GM23338 (cell line): ENCODE measurements around the gene IKBIP. TPM values are rescaled to one million over a fixed set of nuclear protein-coding genes. Genes with fewer than 3 reads are reported as not detected.

Experiments used
- ATAC-seq: fragments of 200-7000 bp; cut with Tn5 transposase; 3 replicates; pipeline ENCODE4 v1.9.1; 2020
- DNase-seq: peaks from one replicate; pipeline ENCODE4 v3.0.0-alpha.2; 2015; ENCODE audit warnings: low spot score
- H2AFZ ChIP-seq: fragments of 200-600 bp; sonication (generic); 2 replicates; pipeline ENCODE4 v1.8.0; 2016; ENCODE audit warnings: antibody characterized with exemption, mild to moderate bottlenecking, moderate library complexity
- H3F3A ChIP-seq: fragments of 200-600 bp; sonication (generic); replicated peaks from 2 replicates; pipeline ENCODE4 v1.8.0; 2017; ENCODE audit warnings: antibody characterized with exemption, mixed run types, low read depth
- H3K27ac ChIP-seq: fragments of 200-600 bp; sonication (generic); 2 replicates; pipeline ENCODE4 v1.6.1; 2016; ENCODE audit warnings: low read depth
- H3K27me3 ChIP-seq: fragments of 200-600 bp; sonication (generic); 2 replicates; pipeline ENCODE4 v1.8.0; 2016; ENCODE audit warnings: mild to moderate bottlenecking, mixed run types, moderate library complexity; ENCODE audit not compliant: insufficient read depth
- H3K36me3 ChIP-seq: fragments of 200-600 bp; sonication (generic); 2 replicates; pipeline ENCODE4 v1.8.0; 2016; ENCODE audit warnings: mild to moderate bottlenecking; ENCODE audit not compliant: insufficient read depth
- H3K4me1 ChIP-seq: fragments of 200-600 bp; sonication (generic); 2 replicates; pipeline ENCODE4 v1.8.0; 2016; ENCODE audit warnings: mild to moderate bottlenecking, moderate library complexity; ENCODE audit not compliant: insufficient read depth
- H3K4me2 ChIP-seq: fragments of 200-600 bp; sonication (generic); 2 replicates; pipeline ENCODE4 v1.7.1; 2017; ENCODE audit warnings: mixed run types
- H3K4me3 ChIP-seq: fragments of 200-600 bp; sonication (generic); 2 replicates; pipeline ENCODE4 v1.6.1; 2016; ENCODE audit warnings: mixed run types
- H3K79me2 ChIP-seq: fragments of 200-600 bp; sonication (generic); replicated peaks from 2 replicates; pipeline ENCODE4 v1.8.0; 2017; ENCODE audit warnings: mild to moderate bottlenecking; ENCODE audit not compliant: insufficient read depth
- H3K9me2 ChIP-seq: fragments of 200-600 bp; sonication (generic); 2 replicates; pipeline ENCODE4 v1.8.0; 2017; ENCODE audit not compliant: insufficient read depth
- H4K20me1 ChIP-seq: fragments of 200-600 bp; sonication (generic); replicated peaks from 2 replicates; pipeline ENCODE4 v1.8.0; 2017; ENCODE audit warnings: mild to moderate bottlenecking; ENCODE audit not compliant: insufficient read depth
- H3K27ac Mint-ChIP-seq: 2 replicates; pipeline ENCODE4 v1.8.0; 2020; ENCODE audit warnings: inconsistent platforms, mild to moderate bottlenecking, moderate library complexity, mixed read lengths
- H3K27me3 Mint-ChIP-seq: 3 replicates; pipeline ENCODE4 v1.8.0; 2022; ENCODE audit warnings: low read depth, mild to moderate bottlenecking, moderate library complexity, mixed read lengths, inconsistent platforms; ENCODE audit not compliant: insufficient read depth, poor library complexity
- H3K36me3 Mint-ChIP-seq: 3 replicates; pipeline ENCODE4 v1.8.0; 2021; ENCODE audit warnings: low read depth, mild to moderate bottlenecking, inconsistent platforms, moderate library complexity, mixed read lengths
- H3K4me1 Mint-ChIP-seq: 3 replicates; pipeline ENCODE4 v1.8.0; 2020; ENCODE audit warnings: mild to moderate bottlenecking, inconsistent platforms, mixed read lengths
- H3K4me3 Mint-ChIP-seq: 3 replicates; pipeline ENCODE4 v1.8.0; 2021; ENCODE audit warnings: moderate library complexity, mild to moderate bottlenecking, inconsistent platforms, mixed read lengths
- H3K9me3 Mint-ChIP-seq: 3 replicates; pipeline ENCODE4 v1.8.0; 2020; ENCODE audit warnings: moderate library complexity, mild to moderate bottlenecking, inconsistent platforms, mixed read lengths
- EZH2 ChIP-seq: fragments of 200-600 bp; sonication (generic); IDR thresholded peaks from one replicate; pipeline ENCODE4 v1.8.0; 2017; ENCODE audit warnings: antibody characterized with exemption, mild to moderate bottlenecking, low read depth; ENCODE audit not compliant: unreplicated experiment
- EZH2phosphoT487 ChIP-seq: fragments of 200-600 bp; sonication (generic); IDR thresholded peaks from one replicate; pipeline ENCODE4 v1.8.1; 2018; ENCODE audit warnings: antibody characterized with exemption; ENCODE audit not compliant: unreplicated experiment
- JUNB ChIP-seq: IDR thresholded peaks from one replicate; pipeline ENCODE4 v1.6.1; 2016; ENCODE audit warnings: antibody characterized with exemption; ENCODE audit not compliant: unreplicated experiment
- NANOG ChIP-seq: IDR thresholded peaks from 2 replicates; pipeline ENCODE4 v1.6.1; 2016; ENCODE audit warnings: antibody characterized with exemption, borderline replicate concordance
- ZNF114 ChIP-seq: fragments of 250-450 bp; sonication (Bioruptor Pico); IDR thresholded peaks from 2 replicates; pipeline ENCODE4 v1.5.0; 2020; ENCODE audit warnings: mild to moderate bottlenecking, moderate library complexity
- ZNF331 ChIP-seq: fragments of 250-450 bp; sonication (Bioruptor Pico); IDR thresholded peaks from 2 replicates; pipeline ENCODE4 v1.5.0; 2020; ENCODE audit warnings: low read depth, mild to moderate bottlenecking, moderate library complexity
- ZNF462 ChIP-seq: fragments of 250-450 bp; sonication (Bioruptor Pico); IDR thresholded peaks from 2 replicates; pipeline ENCODE4 v1.5.0; 2020; ENCODE audit warnings: mild to moderate bottlenecking, moderate library complexity
- polyA plus RNA-seq: library from polyadenylated mRNA; unstranded; fragments of >200 nt; fragmentation: Nextera tagmentation; extraction: Ambion mirVana; gene quantifications from 2 replicates; pipeline ENCODE4 v1.2.1, GENCODE V29; 2016
- total RNA-seq: library from RNA; depleted of rRNA; stranded (reverse); fragments of >200 nt; shearing (Covaris generic); gene quantifications from 2 replicates; pipeline ENCODE4 v1.2.3, GENCODE V29; 2014
- TF ChIP-seq, protein P1 (sequence below): IDR thresholded peaks from 2 replicates; pipeline ENCODE4 v1.6.1; 2016; ENCODE audit warnings: antibody characterized with exemption
- TF ChIP-seq, protein P2 (sequence below): IDR thresholded peaks from one replicate; pipeline ENCODE4 v1.6.1; 2018; ENCODE audit warnings: antibody characterized with exemption; ENCODE audit not compliant: unreplicated experiment

IKBIP gene
- total and polyA plus RNA-seq, 2 experiments from 2014 or later, result 17.8 to 22.5 TPM

DNA sequence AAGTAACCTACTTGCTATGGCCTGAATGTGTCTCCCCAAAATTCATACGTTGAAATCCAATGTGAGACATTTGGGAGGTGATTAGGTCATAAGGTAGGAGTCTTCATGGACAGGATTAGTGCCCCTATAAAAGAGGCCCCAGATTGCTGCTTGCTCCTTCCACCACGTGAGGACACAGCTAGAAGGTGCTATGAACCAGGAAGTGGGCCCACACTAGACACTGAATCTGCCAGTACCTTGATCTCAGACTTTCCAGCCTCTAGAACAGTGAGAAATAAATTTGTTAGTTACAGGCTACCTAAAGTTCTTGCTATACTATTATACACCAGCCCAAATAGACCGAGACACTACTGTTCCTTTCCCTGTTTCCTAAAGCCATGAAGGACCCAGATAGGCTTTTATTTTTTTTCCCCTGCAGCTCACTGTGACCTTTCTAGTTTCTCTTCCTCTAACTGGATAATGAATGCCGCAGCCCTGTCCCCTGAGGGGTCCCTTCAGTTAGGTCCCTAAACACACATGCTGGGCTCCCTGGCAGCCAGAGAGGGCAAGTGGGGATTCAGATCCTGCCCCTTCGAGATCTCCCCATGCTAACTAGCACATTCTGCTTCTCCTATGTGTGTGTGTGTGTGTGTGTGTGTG is 31.8 kb downstream of the IKBIP start (continued):
- TF ChIP-seq JUNB (no peak), EZH2 (no peak)
- TF ChIP-seq, protein P1, sequence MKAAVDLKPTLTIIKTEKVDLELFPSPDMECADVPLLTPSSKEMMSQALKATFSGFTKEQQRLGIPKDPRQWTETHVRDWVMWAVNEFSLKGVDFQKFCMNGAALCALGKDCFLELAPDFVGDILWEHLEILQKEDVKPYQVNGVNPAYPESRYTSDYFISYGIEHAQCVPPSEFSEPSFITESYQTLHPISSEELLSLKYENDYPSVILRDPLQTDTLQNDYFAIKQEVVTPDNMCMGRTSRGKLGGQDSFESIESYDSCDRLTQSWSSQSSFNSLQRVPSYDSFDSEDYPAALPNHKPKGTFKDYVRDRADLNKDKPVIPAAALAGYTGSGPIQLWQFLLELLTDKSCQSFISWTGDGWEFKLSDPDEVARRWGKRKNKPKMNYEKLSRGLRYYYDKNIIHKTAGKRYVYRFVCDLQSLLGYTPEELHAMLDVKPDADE, result no peak

- Histone ChIP-seq H3K36me3 (no peaks in the 10 kb centered on the region), H4K20me1 (no peaks in the 10 kb centered on the region; the same call in 1 of the 2 replicates), H3F3A (no peaks in the 10 kb centered on the region), H3K4me1 (no peaks in the 10 kb centered on the region), H3K4me3 (no peak overlapping the region), H2AFZ (no peak overlapping the region), H3K4me2 (no peak overlapping the region), H3K27me3 (no peaks in the 10 kb centered on the region), H3K9me2 (no peaks in the 10 kb centered on the region), H3K79me2 (no peaks in the 10 kb centered on the region), H3K27ac (no peak overlapping the region)
- no peak overlapping the region for H3K4me3 Mint-ChIP-seq
- no peaks in the 10 kb centered on the region for H3K4me1 Mint-ChIP-seq
- ATAC-seq (no peak), DNase-seq (no peak)
- peaks cover 5% of the 10 kb centered on the region for H3K27me3 Mint-ChIP-seq
- TF ChIP-seq EZH2phosphoT487 (no peak), EZH2 (no peak), JUNB (no peak), ZNF114 (CRISPR knock-in tag) (no peak), NANOG (no peak), ZNF462 (CRISPR knock-in tag) (no peak), ZNF331 (CRISPR knock-in tag) (no peak)
- TF ChIP-seq, protein P1, result no peak
- TF ChIP-seq, protein P2, sequence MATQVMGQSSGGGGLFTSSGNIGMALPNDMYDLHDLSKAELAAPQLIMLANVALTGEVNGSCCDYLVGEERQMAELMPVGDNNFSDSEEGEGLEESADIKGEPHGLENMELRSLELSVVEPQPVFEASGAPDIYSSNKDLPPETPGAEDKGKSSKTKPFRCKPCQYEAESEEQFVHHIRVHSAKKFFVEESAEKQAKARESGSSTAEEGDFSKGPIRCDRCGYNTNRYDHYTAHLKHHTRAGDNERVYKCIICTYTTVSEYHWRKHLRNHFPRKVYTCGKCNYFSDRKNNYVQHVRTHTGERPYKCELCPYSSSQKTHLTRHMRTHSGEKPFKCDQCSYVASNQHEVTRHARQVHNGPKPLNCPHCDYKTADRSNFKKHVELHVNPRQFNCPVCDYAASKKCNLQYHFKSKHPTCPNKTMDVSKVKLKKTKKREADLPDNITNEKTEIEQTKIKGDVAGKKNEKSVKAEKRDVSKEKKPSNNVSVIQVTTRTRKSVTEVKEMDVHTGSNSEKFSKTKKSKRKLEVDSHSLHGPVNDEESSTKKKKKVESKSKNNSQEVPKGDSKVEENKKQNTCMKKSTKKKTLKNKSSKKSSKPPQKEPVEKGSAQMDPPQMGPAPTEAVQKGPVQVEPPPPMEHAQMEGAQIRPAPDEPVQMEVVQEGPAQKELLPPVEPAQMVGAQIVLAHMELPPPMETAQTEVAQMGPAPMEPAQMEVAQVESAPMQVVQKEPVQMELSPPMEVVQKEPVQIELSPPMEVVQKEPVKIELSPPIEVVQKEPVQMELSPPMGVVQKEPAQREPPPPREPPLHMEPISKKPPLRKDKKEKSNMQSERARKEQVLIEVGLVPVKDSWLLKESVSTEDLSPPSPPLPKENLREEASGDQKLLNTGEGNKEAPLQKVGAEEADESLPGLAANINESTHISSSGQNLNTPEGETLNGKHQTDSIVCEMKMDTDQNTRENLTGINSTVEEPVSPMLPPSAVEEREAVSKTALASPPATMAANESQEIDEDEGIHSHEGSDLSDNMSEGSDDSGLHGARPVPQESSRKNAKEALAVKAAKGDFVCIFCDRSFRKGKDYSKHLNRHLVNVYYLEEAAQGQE, result no peak
- no peaks in the 10 kb centered on the region for H3K36me3 Mint-ChIP-seq
- no peak overlapping the region for H3K27ac Mint-ChIP-seq
- H3K9me3 Mint-ChIP-seq, result no peaks in the 10 kb centered on the region
These were observed 34.0 kb downstream of the IKBIP start for GRCh38 chr12:98610596-98610995.
